Liver (tissue), 3 donors: Measurements from ENCODE around the gene VRK2.
"Not testable (repeated sequence)": the region's sequence is repeated elsewhere in the genome, so short reads cannot be mapped to it uniquely, and the experiment has no call there.

ENCODE experiments used
- EGR1 ChIP-seq, 2 donors: IDR thresholded peaks; 2 replicates each; pipeline ENCODE4 v1.6.1; 2016 to 2018; ENCODE audit warnings: antibody characterized with exemption in 2 of 2, low read depth in 2 of 2
- FOXA1 ChIP-seq: IDR thresholded peaks from 2 replicates; pipeline ENCODE4 v1.6.1; 2016; ENCODE audit warnings: antibody characterized with exemption
- GABPA ChIP-seq, 2 donors: IDR thresholded peaks in 1 of 2; conservative IDR thresholded peaks in 1 of 2; 2 replicates each; pipeline ENCODE4 v1.6.1; 2016; ENCODE audit warnings: antibody characterized with exemption in 2 of 2, mild to moderate bottlenecking in 1 of 2, moderate library complexity in 1 of 2
- JUND ChIP-seq, 2 donors: IDR thresholded peaks; 2 replicates each; pipeline ENCODE4 v1.6.1; 2016; ENCODE audit warnings: antibody characterized with exemption in 2 of 2
- NR2F2 ChIP-seq: IDR thresholded peaks from 2 replicates; pipeline ENCODE4 v1.6.1; 2016; ENCODE audit warnings: antibody characterized with exemption
- RAD21 ChIP-seq, 2 donors: IDR thresholded peaks; 2 replicates each; pipeline ENCODE4 v1.6.1; 2016; ENCODE audit warnings: antibody characterized with exemption in 2 of 2, mild to moderate bottlenecking in 2 of 2
- SP1 ChIP-seq: IDR thresholded peaks from 2 replicates; pipeline ENCODE4 v1.6.1; 2018; ENCODE audit warnings: antibody characterized with exemption, mild to moderate bottlenecking
- TAF1 ChIP-seq: conservative IDR thresholded peaks from 2 replicates; pipeline ENCODE4 v1.6.1; 2016; ENCODE audit warnings: antibody characterized with exemption, mild to moderate bottlenecking
- YY1 ChIP-seq: IDR thresholded peaks from 2 replicates; pipeline ENCODE4 v1.6.1; 2016; ENCODE audit warnings: antibody characterized with exemption, mild to moderate bottlenecking
- TF ChIP-seq, protein P1 (sequence below): IDR thresholded peaks from 2 replicates; pipeline ENCODE4 v1.6.1; 2016; ENCODE audit warnings: antibody characterized with exemption
- TF ChIP-seq, protein P2 (sequence below): IDR thresholded peaks from 2 replicates; pipeline ENCODE4 v1.6.1; 2016; ENCODE audit warnings: antibody characterized with exemption, mild to moderate bottlenecking
- TF ChIP-seq, protein P3 (sequence below): fragments of 150-350 bp; IDR thresholded peaks from 2 replicates; pipeline ENCODE4 v1.5.1; 2017; ENCODE audit warnings: improper control_type of control experiment, low read depth, low read length; ENCODE audit not compliant: missing input control
- TF ChIP-seq, protein P4 (sequence below): IDR thresholded peaks from 2 replicates; pipeline ENCODE4 v1.6.1; 2016; ENCODE audit warnings: antibody characterized with exemption
- donor health status: healthy.
- donor health status: healthy.

GRCh38 chr2:58171831-58172230 lies 125.2 kb downstream of the VRK2 start:
- not testable (repeated sequence) for TF ChIP-seq JUND (IDR thresholded peaks at IDR 0.05); TAF1; GABPA (IDR thresholded peaks at IDR 0.05 in 1 of 2, conservative IDR thresholded peaks at IDR 0.05 in 1 of 2); FOXA1; YY1; EGR1 (IDR thresholded peaks at IDR 0.05; ENCODE audit: low read depth in 2 of 2); RAD21 (IDR thresholded peaks at IDR 0.05); SP1; NR2F2
- TF ChIP-seq, protein P1, sequence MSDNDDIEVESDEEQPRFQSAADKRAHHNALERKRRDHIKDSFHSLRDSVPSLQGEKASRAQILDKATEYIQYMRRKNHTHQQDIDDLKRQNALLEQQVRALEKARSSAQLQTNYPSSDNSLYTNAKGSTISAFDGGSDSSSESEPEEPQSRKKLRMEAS = not testable (repeated sequence)
- TF ChIP-seq, protein P2, sequence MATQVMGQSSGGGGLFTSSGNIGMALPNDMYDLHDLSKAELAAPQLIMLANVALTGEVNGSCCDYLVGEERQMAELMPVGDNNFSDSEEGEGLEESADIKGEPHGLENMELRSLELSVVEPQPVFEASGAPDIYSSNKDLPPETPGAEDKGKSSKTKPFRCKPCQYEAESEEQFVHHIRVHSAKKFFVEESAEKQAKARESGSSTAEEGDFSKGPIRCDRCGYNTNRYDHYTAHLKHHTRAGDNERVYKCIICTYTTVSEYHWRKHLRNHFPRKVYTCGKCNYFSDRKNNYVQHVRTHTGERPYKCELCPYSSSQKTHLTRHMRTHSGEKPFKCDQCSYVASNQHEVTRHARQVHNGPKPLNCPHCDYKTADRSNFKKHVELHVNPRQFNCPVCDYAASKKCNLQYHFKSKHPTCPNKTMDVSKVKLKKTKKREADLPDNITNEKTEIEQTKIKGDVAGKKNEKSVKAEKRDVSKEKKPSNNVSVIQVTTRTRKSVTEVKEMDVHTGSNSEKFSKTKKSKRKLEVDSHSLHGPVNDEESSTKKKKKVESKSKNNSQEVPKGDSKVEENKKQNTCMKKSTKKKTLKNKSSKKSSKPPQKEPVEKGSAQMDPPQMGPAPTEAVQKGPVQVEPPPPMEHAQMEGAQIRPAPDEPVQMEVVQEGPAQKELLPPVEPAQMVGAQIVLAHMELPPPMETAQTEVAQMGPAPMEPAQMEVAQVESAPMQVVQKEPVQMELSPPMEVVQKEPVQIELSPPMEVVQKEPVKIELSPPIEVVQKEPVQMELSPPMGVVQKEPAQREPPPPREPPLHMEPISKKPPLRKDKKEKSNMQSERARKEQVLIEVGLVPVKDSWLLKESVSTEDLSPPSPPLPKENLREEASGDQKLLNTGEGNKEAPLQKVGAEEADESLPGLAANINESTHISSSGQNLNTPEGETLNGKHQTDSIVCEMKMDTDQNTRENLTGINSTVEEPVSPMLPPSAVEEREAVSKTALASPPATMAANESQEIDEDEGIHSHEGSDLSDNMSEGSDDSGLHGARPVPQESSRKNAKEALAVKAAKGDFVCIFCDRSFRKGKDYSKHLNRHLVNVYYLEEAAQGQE = not testable (repeated sequence)
- TF ChIP-seq, protein P3, sequence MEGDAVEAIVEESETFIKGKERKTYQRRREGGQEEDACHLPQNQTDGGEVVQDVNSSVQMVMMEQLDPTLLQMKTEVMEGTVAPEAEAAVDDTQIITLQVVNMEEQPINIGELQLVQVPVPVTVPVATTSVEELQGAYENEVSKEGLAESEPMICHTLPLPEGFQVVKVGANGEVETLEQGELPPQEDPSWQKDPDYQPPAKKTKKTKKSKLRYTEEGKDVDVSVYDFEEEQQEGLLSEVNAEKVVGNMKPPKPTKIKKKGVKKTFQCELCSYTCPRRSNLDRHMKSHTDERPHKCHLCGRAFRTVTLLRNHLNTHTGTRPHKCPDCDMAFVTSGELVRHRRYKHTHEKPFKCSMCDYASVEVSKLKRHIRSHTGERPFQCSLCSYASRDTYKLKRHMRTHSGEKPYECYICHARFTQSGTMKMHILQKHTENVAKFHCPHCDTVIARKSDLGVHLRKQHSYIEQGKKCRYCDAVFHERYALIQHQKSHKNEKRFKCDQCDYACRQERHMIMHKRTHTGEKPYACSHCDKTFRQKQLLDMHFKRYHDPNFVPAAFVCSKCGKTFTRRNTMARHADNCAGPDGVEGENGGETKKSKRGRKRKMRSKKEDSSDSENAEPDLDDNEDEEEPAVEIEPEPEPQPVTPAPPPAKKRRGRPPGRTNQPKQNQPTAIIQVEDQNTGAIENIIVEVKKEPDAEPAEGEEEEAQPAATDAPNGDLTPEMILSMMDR = not testable (repeated sequence)
- TF ChIP-seq, protein P4, sequence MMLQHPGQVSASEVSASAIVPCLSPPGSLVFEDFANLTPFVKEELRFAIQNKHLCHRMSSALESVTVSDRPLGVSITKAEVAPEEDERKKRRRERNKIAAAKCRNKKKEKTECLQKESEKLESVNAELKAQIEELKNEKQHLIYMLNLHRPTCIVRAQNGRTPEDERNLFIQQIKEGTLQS = not testable (repeated sequence)
